ENCODE data around the gene PDE4B. TPM values are rescaled to one million over a fixed set of nuclear protein-coding genes. Genes with fewer than 3 reads are reported as not detected.
A peak's percentile ranks its signal among the peaks of the same experiment; 100 is the strongest.

The PDE4B gene
- total and polyA plus RNA-seq, 7 donors = 1.6 to 17.2 (median 10.7) TPM

DNA sequence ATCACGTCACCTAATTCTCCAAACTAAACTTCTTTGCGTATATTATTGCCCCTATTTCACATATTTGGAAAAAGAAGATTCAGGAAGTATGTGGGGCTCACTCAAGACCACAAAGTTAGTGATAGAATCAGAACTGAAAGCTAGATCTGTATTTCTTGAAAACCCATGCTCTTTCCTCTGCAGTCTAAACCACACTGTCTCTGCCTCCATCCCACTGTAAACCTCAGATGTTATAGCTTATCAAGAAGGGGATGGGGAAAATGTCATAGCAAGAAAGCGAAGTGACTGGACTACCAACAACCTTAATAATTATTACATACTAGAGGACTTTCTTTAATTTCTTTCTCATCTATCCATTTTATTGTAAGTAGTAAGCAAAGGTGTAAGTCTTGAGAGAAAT is 483.5 kb downstream of the PDE4B start:
- Histone ChIP-seq H3K4me3 (no peak overlapping the region), H3K4me1 (peaks cover 0 to 62% (median 23%) of the 10 kb centered on the region in 4 donors), H3K36me3 (no peaks in the 10 kb centered on the region), H3K27me3 (no peaks in the 10 kb centered on the region), H3K27ac (peak overlapping the region in 3 of 4 donors; percentile 3 to 46 (median 19)), H3K9me3 (no peaks in the 10 kb centered on the region)
- no peak for DNase-seq
- intact Hi-C loops (cut with DNase I) = no loop called here
- TF ChIP-seq EP300 (IDR thresholded peaks at IDR 0.05) = no peak
- TF ChIP-seq, protein P1, sequence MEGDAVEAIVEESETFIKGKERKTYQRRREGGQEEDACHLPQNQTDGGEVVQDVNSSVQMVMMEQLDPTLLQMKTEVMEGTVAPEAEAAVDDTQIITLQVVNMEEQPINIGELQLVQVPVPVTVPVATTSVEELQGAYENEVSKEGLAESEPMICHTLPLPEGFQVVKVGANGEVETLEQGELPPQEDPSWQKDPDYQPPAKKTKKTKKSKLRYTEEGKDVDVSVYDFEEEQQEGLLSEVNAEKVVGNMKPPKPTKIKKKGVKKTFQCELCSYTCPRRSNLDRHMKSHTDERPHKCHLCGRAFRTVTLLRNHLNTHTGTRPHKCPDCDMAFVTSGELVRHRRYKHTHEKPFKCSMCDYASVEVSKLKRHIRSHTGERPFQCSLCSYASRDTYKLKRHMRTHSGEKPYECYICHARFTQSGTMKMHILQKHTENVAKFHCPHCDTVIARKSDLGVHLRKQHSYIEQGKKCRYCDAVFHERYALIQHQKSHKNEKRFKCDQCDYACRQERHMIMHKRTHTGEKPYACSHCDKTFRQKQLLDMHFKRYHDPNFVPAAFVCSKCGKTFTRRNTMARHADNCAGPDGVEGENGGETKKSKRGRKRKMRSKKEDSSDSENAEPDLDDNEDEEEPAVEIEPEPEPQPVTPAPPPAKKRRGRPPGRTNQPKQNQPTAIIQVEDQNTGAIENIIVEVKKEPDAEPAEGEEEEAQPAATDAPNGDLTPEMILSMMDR (IDR thresholded peaks at IDR 0.05) = no peak
- no peak for TF ChIP-seq POLR2AphosphoS5 (IDR thresholded peaks at IDR 0.05)
- no peak for TF ChIP-seq POLR2A (IDR thresholded peaks at IDR 0.05)
- 52 to 85% methylated on average over 3 of the region's 3 CpGs for WGBS, 2 donors

DNA sequence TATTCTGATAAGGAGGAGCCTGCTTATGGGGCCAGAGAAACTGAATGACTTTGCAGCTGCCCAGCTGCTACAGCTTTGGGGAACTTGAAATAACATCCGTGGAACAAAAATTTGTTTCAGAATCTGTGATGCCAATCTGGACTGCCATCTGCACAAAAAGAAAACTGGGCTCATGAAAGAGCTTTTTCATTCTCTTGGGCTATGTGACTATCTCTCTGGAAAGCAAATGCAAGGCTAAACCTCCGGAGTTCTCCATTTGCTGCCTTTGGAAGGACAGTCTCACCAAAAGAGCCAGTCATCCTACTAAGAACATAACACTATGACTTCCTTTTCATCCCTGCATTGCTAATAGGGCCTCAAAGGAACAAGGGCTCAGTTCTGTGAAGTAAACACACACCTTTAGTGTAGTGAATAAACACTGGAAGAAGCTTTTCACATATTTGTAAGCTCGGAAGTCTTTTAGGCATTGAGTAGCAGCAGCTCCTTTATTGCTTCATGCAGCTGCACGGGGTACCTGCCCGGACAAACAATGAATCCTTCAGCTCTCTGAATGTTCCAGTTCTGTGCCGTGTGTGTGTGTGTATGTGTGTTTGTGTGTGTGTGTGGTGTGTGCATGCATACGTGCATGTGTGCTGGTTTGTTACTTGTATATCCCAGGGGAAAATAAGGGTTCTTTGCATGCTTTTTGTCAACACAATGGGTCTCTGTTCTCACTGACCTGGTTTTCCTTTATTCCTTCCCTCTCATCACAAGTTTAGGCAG is 485.7 kb downstream of the PDE4B start:
- H3K4me1 ChIP-seq = peaks cover 0 to 56% (median 13%) of the 10 kb centered on the region in 4 donors
- intact Hi-C loops (cut with DNase I) = no loop called here

DNA sequence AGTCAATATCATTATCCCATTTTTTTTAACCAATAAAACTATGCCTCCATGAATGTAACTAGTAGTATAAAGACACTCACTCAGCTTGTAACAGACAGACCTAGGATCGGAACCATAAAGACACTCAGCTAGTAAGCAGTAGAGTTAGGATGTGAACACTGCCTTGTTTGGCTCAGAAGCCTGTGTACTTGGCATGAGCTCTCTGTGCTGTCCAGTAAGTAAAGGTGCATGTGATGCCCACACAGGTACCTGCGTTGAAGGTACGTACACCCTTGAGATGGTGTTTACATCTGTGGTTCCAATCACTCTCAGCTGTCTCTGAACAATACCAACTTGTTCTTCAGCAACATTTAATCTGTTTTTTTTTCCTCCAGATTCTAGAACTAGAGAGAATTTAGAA is 489.1 kb downstream of the PDE4B start:
- H3K9me3 ChIP-seq = no peaks in the 10 kb centered on the region
- H3K36me3 ChIP-seq = no peaks in the 10 kb centered on the region
- no peaks in the 10 kb centered on the region for H3K27me3 ChIP-seq
- peaks cover 0 to 32% (median 6%) of the 10 kb centered on the region in 4 donors for H3K4me1 ChIP-seq
- 95 to 97% methylated on average over 3 of the region's 3 CpGs for WGBS, 2 donors
- TF ChIP-seq POLR2AphosphoS5 (IDR thresholded peaks at IDR 0.05) (no peak), EP300 (IDR thresholded peaks at IDR 0.05) (no peak), POLR2A (IDR thresholded peaks at IDR 0.05) (no peak)
- TF ChIP-seq, protein P1 (IDR thresholded peaks at IDR 0.05) = no peak
- intact Hi-C loops (cut with DNase I) = no loop called here
- no peak for DNase-seq
- H3K27ac ChIP-seq = no peak overlapping the region
- H3K4me3 ChIP-seq = no peak overlapping the region

More for the DNA sequence above, 485.7 kb downstream of the PDE4B start:
- H3K27me3 ChIP-seq = no peaks in the 10 kb centered on the region
- H3K4me3 ChIP-seq = no peak overlapping the region
- no peak for DNase-seq
- no peaks in the 10 kb centered on the region for H3K36me3 ChIP-seq
- no peak for TF ChIP-seq EP300 (IDR thresholded peaks at IDR 0.05)
- no peaks in the 10 kb centered on the region for H3K9me3 ChIP-seq
- peak overlapping the region in 3 of 4 donors; percentile 9 to 37 (median 22) for H3K27ac ChIP-seq
- 23 to 49% methylated on average over 7 of the region's 7 CpGs for WGBS, 2 donors

DNA sequence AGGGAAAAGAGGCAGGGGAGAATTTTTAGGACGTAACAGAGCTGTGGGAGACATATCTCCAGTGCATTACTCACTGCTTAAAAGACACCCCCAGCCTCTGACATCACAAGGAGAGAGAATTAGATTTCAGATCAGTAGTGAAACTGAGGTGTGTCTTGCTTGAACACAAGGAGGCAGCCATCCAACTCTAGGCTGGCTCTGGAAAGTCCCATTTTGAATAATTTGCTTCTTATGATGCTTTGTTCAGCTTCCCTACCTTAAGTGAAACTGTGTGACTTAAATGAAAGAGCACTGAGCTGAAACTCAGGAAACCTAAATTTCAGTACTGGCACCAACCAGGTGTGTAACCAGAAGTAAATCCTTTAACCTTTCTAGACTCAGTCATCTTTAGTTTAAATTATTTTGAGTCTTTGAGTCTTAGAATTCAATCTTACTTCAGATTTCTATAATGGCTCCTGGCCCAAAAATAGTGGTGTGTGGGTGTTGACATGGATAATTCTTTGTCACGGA is 489.7 kb downstream of the PDE4B start:
- no peaks in the 10 kb centered on the region for H3K27me3 ChIP-seq

More for the DNA sequence above, 489.7 kb downstream of the PDE4B start:
- Histone ChIP-seq H3K4me1 (peaks cover 0 to 32% (median 6%) of the 10 kb centered on the region in 4 donors), H3K36me3 (no peaks in the 10 kb centered on the region), H3K9me3 (no peaks in the 10 kb centered on the region), H3K4me3 (no peak overlapping the region), H3K27ac (no peak overlapping the region)
- TF ChIP-seq POLR2A (IDR thresholded peaks at IDR 0.05) = no peak
- TF ChIP-seq, protein P1 (IDR thresholded peaks at IDR 0.05) = no peak
- no peak for TF ChIP-seq EP300 (IDR thresholded peaks at IDR 0.05)
- no peak for TF ChIP-seq POLR2AphosphoS5 (IDR thresholded peaks at IDR 0.05)
- WGBS, 2 donors = 52 to 79% methylated on average over 2 of the region's 2 CpGs
- no peak for DNase-seq
- intact Hi-C loops (cut with DNase I) = no loop called here

Measured in sigmoid colon (tissue), 7 donors.